ENCODE data around the gene GPR89A. TPM values are rescaled to one million over a fixed set of nuclear protein-coding genes. Genes with fewer than 3 reads are reported as not detected.
"Not testable (repeated sequence)": the region's sequence is repeated elsewhere in the genome, so short reads cannot be mapped to it uniquely, and the experiment has no call there.

Gene GPR89A
- total RNA-seq: 22.1 and 23.6 TPM in 2 replicates
- 25.4 and 30.8 TPM in 2 replicates for polyA plus RNA-seq
- 16.0 and 17.7 TPM in 2 replicates for polyA plus RNA-seq (2012)
- 4.9 and 9.7 TPM in 2 replicates for polyA minus RNA-seq (ENCODE audit: low replicate concordance)

DNA sequence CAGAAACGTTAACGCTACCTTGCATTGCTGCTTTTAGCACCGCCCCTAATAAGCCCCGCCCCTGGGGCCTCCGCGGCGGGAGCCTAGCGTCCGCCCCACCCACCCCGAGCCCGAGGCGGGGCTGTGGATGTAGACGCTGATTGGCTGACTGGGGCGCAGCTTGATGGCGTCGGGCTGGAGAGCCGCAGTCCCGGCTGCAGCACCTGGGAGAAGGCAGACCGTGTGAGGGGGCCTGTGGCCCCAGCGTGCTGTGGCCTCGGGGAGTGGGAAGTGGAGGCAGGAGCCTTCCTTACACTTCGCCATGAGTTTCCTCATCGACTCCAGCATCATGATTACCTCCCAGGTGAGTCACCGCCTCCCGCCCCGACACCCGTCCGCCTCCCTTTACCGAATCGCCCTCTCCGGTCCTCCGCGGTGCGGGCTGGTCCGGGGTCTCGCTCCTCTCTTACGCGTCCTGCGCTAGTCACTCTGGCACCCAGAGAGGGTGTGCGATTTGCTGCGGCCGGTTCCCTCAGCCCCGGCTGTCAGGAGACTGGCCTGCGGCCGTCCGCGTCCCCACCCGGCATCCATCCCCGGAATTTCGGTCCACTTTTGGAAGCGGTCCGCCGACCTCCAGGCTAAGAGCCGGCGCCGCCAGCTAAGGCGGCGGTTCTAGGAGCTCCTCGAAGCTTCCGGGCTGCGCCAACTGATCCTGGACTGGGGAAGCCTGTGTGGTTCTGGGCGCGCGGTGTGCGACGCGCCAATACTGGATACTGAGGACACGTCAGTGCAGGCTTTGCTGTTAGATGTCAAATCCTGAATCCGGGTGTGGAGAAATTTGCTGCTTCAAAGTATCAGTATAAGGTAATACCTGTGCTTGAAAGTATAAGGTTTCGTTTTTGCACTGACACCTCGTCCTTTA is at the start of gene GPR89A:
Gene GPR89A (plus strand): TSS at position 156 of the 901 bp plus-strand sequence. CDS start 146 bp downstream, at position 302.
- peak within 1 kb of the TSS; percentile 92 for H2AFZ ChIP-seq (ENCODE audit: low read length)

DNA sequence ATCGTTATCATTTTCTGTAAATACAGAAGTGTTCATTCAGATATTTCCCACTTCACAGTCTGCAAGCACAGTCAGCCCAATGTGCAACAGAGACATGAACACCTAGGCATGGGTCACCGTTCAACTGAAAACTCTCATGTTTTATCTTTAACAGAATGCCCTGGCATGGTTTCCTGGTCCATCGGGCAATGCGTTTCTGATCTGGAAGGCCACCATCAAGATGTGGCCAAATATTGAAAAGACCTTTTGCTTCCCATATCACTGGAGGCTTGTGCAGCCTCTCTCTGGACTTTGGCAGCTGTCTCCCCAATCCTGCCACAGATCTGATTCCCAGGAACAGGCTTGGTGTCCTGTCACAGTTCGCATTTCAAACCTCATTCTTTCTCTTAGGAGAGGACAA is 21.0 kb upstream of the GPR89A start:
- not testable (repeated sequence) for H3K27me3 ChIP-seq (ENCODE audit: control insufficient read depth, insufficient read depth, low read length); DNase-seq (ENCODE audit: low read depth in 2 of 2)

More for the DNA sequence above, at the start of gene GPR89A:
- not testable (repeated sequence) for H3K27me3 ChIP-seq (ENCODE audit: control insufficient read depth, insufficient read depth, low read length); H3K9me3 ChIP-seq (ENCODE audit: control insufficient read depth, insufficient read depth, low read depth, low read length); H3K79me2 ChIP-seq (ENCODE audit: control insufficient read depth, insufficient read depth, low read length); H4K20me1 ChIP-seq (ENCODE audit: control insufficient read depth, extremely low read depth, insufficient read depth, low read length); H3K4me1 ChIP-seq (ENCODE audit: control insufficient read depth, extremely low read depth, insufficient read depth, low read length); H3K4me2 ChIP-seq (ENCODE audit: extremely low read depth, insufficient read depth, low read length); H3K36me3 ChIP-seq (ENCODE audit: control insufficient read depth, insufficient read depth, low read length)
- peak within 1 kb of the TSS; percentile 66 to 81 (median 72) for H3K4me3 ChIP-seq (replicated peaks in 1 of 4; ENCODE audit: control extremely low read depth in 1 of 4, insufficient read depth in 1 of 4, low read depth in 3 of 4, low read length in 4 of 4)
- DNase-seq (ENCODE audit: low read depth in 2 of 2): peak; percentile 88 to 90
- peak within 1 kb of the TSS; percentile 75 for H3K27ac ChIP-seq (ENCODE audit: insufficient read depth, low read length)
- H3K9ac ChIP-seq (ENCODE audit: insufficient read depth, low read length): peak within 1 kb of the TSS; percentile 73

DNA sequence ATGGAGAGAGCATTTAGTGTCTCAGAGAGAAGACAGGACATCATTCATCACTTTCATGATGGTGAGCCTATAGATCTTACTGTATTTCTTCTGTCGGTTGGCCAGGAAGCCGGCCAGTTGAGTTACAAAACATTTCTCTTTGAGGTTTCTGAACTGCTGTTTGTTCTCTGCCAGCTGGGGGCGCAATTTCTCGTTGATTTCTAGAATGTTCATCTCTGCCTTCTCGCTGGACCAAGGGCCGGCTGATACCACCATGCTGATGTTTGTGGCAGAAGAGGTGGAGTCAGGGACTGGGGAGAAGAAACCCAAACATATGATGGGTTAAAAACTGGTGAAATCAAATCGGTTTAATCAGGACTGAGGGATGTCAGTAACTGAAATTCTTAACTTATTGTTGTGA is 17.0 kb upstream of the GPR89A start:
- not testable (repeated sequence) for H3K9ac ChIP-seq (ENCODE audit: insufficient read depth, low read length); DNase-seq (ENCODE audit: low read depth in 2 of 2); H3K27ac ChIP-seq (ENCODE audit: insufficient read depth, low read length); H2AFZ ChIP-seq (ENCODE audit: low read length); H4K20me1 ChIP-seq (ENCODE audit: control insufficient read depth, extremely low read depth, insufficient read depth, low read length); H3K4me2 ChIP-seq (ENCODE audit: extremely low read depth, insufficient read depth, low read length); H3K79me2 ChIP-seq (ENCODE audit: control insufficient read depth, insufficient read depth, low read length); H3K36me3 ChIP-seq (ENCODE audit: control insufficient read depth, insufficient read depth, low read length); H3K27me3 ChIP-seq (ENCODE audit: control insufficient read depth, insufficient read depth, low read length); H3K4me1 ChIP-seq (ENCODE audit: control insufficient read depth, extremely low read depth, insufficient read depth, low read length); H3K4me3 ChIP-seq (replicated peaks in 1 of 4; ENCODE audit: control extremely low read depth in 1 of 4, insufficient read depth in 1 of 4, low read depth in 3 of 4, low read length in 4 of 4); H3K9me3 ChIP-seq (ENCODE audit: control insufficient read depth, insufficient read depth, low read depth, low read length)

More for the DNA sequence above, 21.0 kb upstream of the GPR89A start:
- not testable (repeated sequence) for H4K20me1 ChIP-seq (ENCODE audit: control insufficient read depth, extremely low read depth, insufficient read depth, low read length); H3K9ac ChIP-seq (ENCODE audit: insufficient read depth, low read length); H3K4me3 ChIP-seq (replicated peaks in 1 of 4; ENCODE audit: control extremely low read depth in 1 of 4, insufficient read depth in 1 of 4, low read depth in 3 of 4, low read length in 4 of 4); H3K9me3 ChIP-seq (ENCODE audit: control insufficient read depth, insufficient read depth, low read depth, low read length); H3K79me2 ChIP-seq (ENCODE audit: control insufficient read depth, insufficient read depth, low read length); H3K4me2 ChIP-seq (ENCODE audit: extremely low read depth, insufficient read depth, low read length); H2AFZ ChIP-seq (ENCODE audit: low read length); H3K36me3 ChIP-seq (ENCODE audit: control insufficient read depth, insufficient read depth, low read length); H3K4me1 ChIP-seq (ENCODE audit: control insufficient read depth, extremely low read depth, insufficient read depth, low read length); H3K27ac ChIP-seq (ENCODE audit: insufficient read depth, low read length)

DNA sequence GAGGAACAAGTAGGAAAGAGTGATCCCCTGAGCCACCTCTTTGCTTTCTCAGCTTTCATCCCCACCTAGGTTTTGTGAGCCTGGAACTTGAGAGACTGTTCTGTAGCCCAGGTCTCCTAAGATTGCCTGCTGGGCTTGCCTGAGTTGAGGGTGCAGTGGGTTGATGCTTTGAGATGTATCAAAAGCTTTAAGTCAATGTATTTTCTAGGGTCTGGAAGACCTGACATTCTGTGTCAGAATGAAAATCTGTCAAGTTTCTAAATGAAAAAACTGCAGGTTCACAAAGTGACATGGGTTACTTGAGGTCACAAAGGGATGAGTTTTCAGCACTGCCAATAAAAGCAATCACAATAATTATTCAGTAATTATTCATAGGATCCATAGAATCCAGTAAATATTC is 15.4 kb upstream of the GPR89A start:
- H3K36me3 ChIP-seq (ENCODE audit: control insufficient read depth, insufficient read depth, low read length); H3K9me3 ChIP-seq (ENCODE audit: control insufficient read depth, insufficient read depth, low read depth, low read length); H3K27me3 ChIP-seq (ENCODE audit: control insufficient read depth, insufficient read depth, low read length); H3K27ac ChIP-seq (ENCODE audit: insufficient read depth, low read length); H3K4me2 ChIP-seq (ENCODE audit: extremely low read depth, insufficient read depth, low read length); H3K9ac ChIP-seq (ENCODE audit: insufficient read depth, low read length); H4K20me1 ChIP-seq (ENCODE audit: control insufficient read depth, extremely low read depth, insufficient read depth, low read length); DNase-seq (ENCODE audit: low read depth in 2 of 2); H3K79me2 ChIP-seq (ENCODE audit: control insufficient read depth, insufficient read depth, low read length); H3K4me1 ChIP-seq (ENCODE audit: control insufficient read depth, extremely low read depth, insufficient read depth, low read length); H3K4me3 ChIP-seq (replicated peaks in 1 of 4; ENCODE audit: control extremely low read depth in 1 of 4, insufficient read depth in 1 of 4, low read depth in 3 of 4, low read length in 4 of 4); H2AFZ ChIP-seq (ENCODE audit: low read length): not testable (repeated sequence)

DNA sequence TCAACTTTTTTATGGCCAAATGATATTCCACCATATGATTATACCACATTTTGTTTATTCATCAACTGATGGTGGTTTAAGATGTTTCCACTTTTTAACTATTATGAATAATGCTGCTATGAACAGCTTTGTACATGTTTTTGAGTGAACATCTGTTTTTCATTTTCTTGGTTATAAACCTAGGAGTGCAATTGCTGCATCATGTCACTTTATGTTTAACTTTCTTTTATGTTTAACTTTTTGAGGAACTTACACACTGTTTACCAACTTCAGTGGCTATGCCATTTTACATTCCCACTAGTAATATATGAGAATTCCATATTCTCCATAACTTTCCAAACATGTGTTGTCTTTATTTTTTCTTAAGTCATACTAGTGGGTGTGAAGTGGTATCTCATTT is 12.4 kb upstream of the GPR89A start:
- not testable (repeated sequence) for H3K27me3 ChIP-seq (ENCODE audit: control insufficient read depth, insufficient read depth, low read length); H3K4me3 ChIP-seq (replicated peaks in 1 of 4; ENCODE audit: control extremely low read depth in 1 of 4, insufficient read depth in 1 of 4, low read depth in 3 of 4, low read length in 4 of 4); H2AFZ ChIP-seq (ENCODE audit: low read length); H3K27ac ChIP-seq (ENCODE audit: insufficient read depth, low read length); H3K9me3 ChIP-seq (ENCODE audit: control insufficient read depth, insufficient read depth, low read depth, low read length); H3K36me3 ChIP-seq (ENCODE audit: control insufficient read depth, insufficient read depth, low read length); H3K9ac ChIP-seq (ENCODE audit: insufficient read depth, low read length); H3K4me1 ChIP-seq (ENCODE audit: control insufficient read depth, extremely low read depth, insufficient read depth, low read length); H3K4me2 ChIP-seq (ENCODE audit: extremely low read depth, insufficient read depth, low read length); H3K79me2 ChIP-seq (ENCODE audit: control insufficient read depth, insufficient read depth, low read length); H4K20me1 ChIP-seq (ENCODE audit: control insufficient read depth, extremely low read depth, insufficient read depth, low read length)
- peak in 1 of 2 donors; percentile 28 for DNase-seq (ENCODE audit: low read depth in 2 of 2)

DNA sequence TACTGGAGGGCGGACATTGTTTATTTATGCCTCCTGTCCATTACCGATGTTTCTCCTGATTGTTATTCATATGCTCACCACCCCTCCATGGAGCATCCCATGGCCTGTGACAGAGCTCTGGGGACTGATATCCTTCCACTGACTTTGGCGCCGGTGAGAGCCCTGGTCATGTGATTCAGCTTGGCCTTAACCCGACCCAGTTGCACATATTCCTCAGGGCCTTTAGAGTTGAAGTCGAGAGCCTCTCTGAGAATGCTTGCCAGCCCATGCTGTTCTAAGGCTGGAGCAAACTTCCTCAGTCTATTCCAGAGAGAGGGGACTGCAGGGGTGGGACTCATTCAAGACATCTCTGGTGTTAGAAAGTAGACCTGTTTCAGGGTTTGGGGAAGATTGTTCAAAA is 11.6 kb upstream of the GPR89A start:
- not testable (repeated sequence) for H4K20me1 ChIP-seq (ENCODE audit: control insufficient read depth, extremely low read depth, insufficient read depth, low read length); H3K9ac ChIP-seq (ENCODE audit: insufficient read depth, low read length); H3K36me3 ChIP-seq (ENCODE audit: control insufficient read depth, insufficient read depth, low read length); H3K4me3 ChIP-seq (replicated peaks in 1 of 4; ENCODE audit: control extremely low read depth in 1 of 4, insufficient read depth in 1 of 4, low read depth in 3 of 4, low read length in 4 of 4); H2AFZ ChIP-seq (ENCODE audit: low read length); H3K27me3 ChIP-seq (ENCODE audit: control insufficient read depth, insufficient read depth, low read length); H3K27ac ChIP-seq (ENCODE audit: insufficient read depth, low read length); H3K9me3 ChIP-seq (ENCODE audit: control insufficient read depth, insufficient read depth, low read depth, low read length); H3K79me2 ChIP-seq (ENCODE audit: control insufficient read depth, insufficient read depth, low read length); DNase-seq (ENCODE audit: low read depth in 2 of 2); H3K4me1 ChIP-seq (ENCODE audit: control insufficient read depth, extremely low read depth, insufficient read depth, low read length); H3K4me2 ChIP-seq (ENCODE audit: extremely low read depth, insufficient read depth, low read length)

Measured in fibroblast of lung (primary cell).